Measurements from ENCODE around the gene SETD1B.
"Not testable (repeated sequence)": the region's sequence is repeated elsewhere in the genome, so short reads cannot be mapped to it uniquely, and the experiment has no call there.

SETD1B gene

GRCh38 chr12:121803861-121804416, at the start of gene SETD1B:
TSS of gene SETD1B (plus strand) at chr12:121804009. CDS start at chr12:121804738, 729 bp downstream.
- no peak for DNase-seq (ENCODE audit: low read depth, low spot score)

- no peak for DNase-seq (ENCODE audit: low read depth, low spot score)
Observed at GRCh38 chr12:121754836-121755235, 49.0 kb upstream of the SETD1B start.

GRCh38 chr12:121755591-121755990, 48.2 kb upstream of the SETD1B start:
- no peak for DNase-seq (ENCODE audit: low read depth, low spot score)

- DNase-seq (ENCODE audit: low read depth, low spot score), result not testable (repeated sequence)
Observed at GRCh38 chr12:121758536-121758935, 45.3 kb upstream of the SETD1B start.

- DNase-seq (ENCODE audit: low read depth, low spot score), result no peak
Observed at GRCh38 chr12:121762269-121762668, 41.5 kb upstream of the SETD1B start.

GRCh38 chr12:121764808-121765207, 39.0 kb upstream of the SETD1B start:
- no peak for DNase-seq (ENCODE audit: low read depth, low spot score)

GRCh38 chr12:121765573-121765972, 38.2 kb upstream of the SETD1B start:
- DNase-seq (ENCODE audit: low read depth, low spot score), result no peak

- DNase-seq (ENCODE audit: low read depth, low spot score), result no peak
Observed at GRCh38 chr12:121766290-121767039, 37.3 kb upstream of the SETD1B start.

GRCh38 chr12:121767525-121768016, 36.2 kb upstream of the SETD1B start:
- no peak for DNase-seq (ENCODE audit: low read depth, low spot score)

GRCh38 chr12:121769297-121769830, 34.4 kb upstream of the SETD1B start:
- DNase-seq (ENCODE audit: low read depth, low spot score), result no peak

- no peak for DNase-seq (ENCODE audit: low read depth, low spot score)
Observed at GRCh38 chr12:121769831-121770301, 33.9 kb upstream of the SETD1B start.

GRCh38 chr12:121770388-121770787, 33.4 kb upstream of the SETD1B start:
- no peak for DNase-seq (ENCODE audit: low read depth, low spot score)

- no peak for DNase-seq (ENCODE audit: low read depth, low spot score)
Observed at GRCh38 chr12:121770813-121771625, 32.8 kb upstream of the SETD1B start.

- peak; percentile 48 for DNase-seq (ENCODE audit: low read depth, low spot score)
Observed at GRCh38 chr12:121773011-121773777, 30.6 kb upstream of the SETD1B start.

GRCh38 chr12:121774968-121775474, 28.8 kb upstream of the SETD1B start:
- no peak for DNase-seq (ENCODE audit: low read depth, low spot score)

- no peak for DNase-seq (ENCODE audit: low read depth, low spot score)
Observed at GRCh38 chr12:121775501-121775900, 28.3 kb upstream of the SETD1B start.

GRCh38 chr12:121776190-121777098, 27.4 kb upstream of the SETD1B start:
- DNase-seq (ENCODE audit: low read depth, low spot score), result peak; percentile 81

- DNase-seq (ENCODE audit: low read depth, low spot score), result no peak
Observed at GRCh38 chr12:121778567-121779421, 25.0 kb upstream of the SETD1B start.

- DNase-seq (ENCODE audit: low read depth, low spot score), result no peak
Observed at GRCh38 chr12:121779422-121779895, 24.4 kb upstream of the SETD1B start.

Data from activated naive CD8-positive, alpha-beta T cell treated with anti-CD3 and anti-CD28 coated beads, Interleukin-2, amount 50 U/mL, for 16 hours (primary cell).